Tibial artery (tissue), 4 donors: Measurements from ENCODE around the gene IVNS1ABP.

ENCODE experiments used
- DNase-seq, 2 donors: peaks; one replicate each; pipeline ENCODE4 v3.0.0-alpha.2; 2019
- H3K27ac ChIP-seq, 2 donors: fragments of 200-600 bp; sonication (generic) in 1 of 2; 1 replicate in 1 of 2; 2 replicates in 1 of 2; pipeline ENCODE4 v1.5.1; 2018 to 2019; ENCODE audit warnings: mild to moderate bottlenecking in 1 of 2
- H3K27me3 ChIP-seq, 2 donors: fragments of 200-600 bp; sonication (generic) in 1 of 2; one replicate each; pipeline versions ENCODE4 v1.5.1 to v1.6.0; 2016 to 2019
- H3K36me3 ChIP-seq, 3 donors: fragments of 200-600 bp; sonication (generic) in 2 of 3; one replicate each; pipeline ENCODE4 v1.5.1; 2016 to 2019; ENCODE audit warnings: mild to moderate bottlenecking in 2 of 3
- H3K4me1 ChIP-seq, 4 donors: fragments of 200-600 bp; sonication (generic) in 2 of 4; 1 replicate in 3 of 4; 2 replicates in 1 of 4; pipeline ENCODE4 v1.5.1; 2016 to 2019
- H3K4me3 ChIP-seq, 2 donors: fragments of 200-600 bp; sonication (generic) in 1 of 2; 1 replicate in 1 of 2; 2 replicates in 1 of 2; pipeline ENCODE4 v1.5.1; 2018 to 2019; ENCODE audit warnings: mild to moderate bottlenecking in 2 of 2
- H3K9me3 ChIP-seq, 3 donors: fragments of 200-600 bp; sonication (generic) in 1 of 3; one replicate each; pipeline ENCODE4 v1.5.1; 2016 to 2019
- intact Hi-C: fragments of 100-400 bp; cut with DNase I; formaldehyde crosslinking; loops from one replicate; pipeline ENCODE4 v1.15.0; 2023; ENCODE audit warnings: low total_unique reads
- TF ChIP-seq, protein P1 (sequence below), 2 experiments: fragments of 200-600 bp in 1 of 2; fragments of 450-650 bp in 1 of 2; IDR thresholded peaks; one replicate each; pipeline ENCODE4 v1.5.1; 2017 to 2019; ENCODE audit warnings: antibody characterized with exemption in 2 of 2, mild to moderate bottlenecking in 1 of 2, moderate library complexity in 1 of 2

The IVNS1ABP gene

DNA sequence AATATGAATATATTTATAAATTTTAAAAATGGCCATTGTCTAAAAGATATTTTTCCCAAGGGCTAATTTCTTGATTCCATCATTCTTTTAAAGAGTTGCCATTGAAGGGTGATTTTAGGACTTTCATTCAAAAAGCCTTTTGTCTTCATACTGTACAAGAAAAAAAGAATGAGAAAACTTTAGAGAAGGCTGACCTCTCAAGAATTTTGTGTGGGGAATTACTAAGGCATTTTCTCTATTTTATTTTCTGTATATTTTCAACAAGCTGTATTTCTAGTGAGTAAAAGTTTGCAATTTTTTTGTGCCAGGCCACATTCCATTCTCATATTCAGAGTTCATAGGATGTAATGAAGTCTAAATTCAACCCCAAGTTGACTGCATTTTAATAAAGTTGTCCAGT, 49.3 kb downstream of the IVNS1ABP start:
- Histone ChIP-seq H3K36me3 (peaks cover 0 to 4% (median 2%) of the 10 kb centered on the region in 3 donors), H3K27me3 (no peaks in the 10 kb centered on the region), H3K4me3 (no peak overlapping the region), H3K9me3 (no peaks in the 10 kb centered on the region), H3K27ac (no peak overlapping the region), H3K4me1 (no peaks in the 10 kb centered on the region)
- TF ChIP-seq, protein P1, sequence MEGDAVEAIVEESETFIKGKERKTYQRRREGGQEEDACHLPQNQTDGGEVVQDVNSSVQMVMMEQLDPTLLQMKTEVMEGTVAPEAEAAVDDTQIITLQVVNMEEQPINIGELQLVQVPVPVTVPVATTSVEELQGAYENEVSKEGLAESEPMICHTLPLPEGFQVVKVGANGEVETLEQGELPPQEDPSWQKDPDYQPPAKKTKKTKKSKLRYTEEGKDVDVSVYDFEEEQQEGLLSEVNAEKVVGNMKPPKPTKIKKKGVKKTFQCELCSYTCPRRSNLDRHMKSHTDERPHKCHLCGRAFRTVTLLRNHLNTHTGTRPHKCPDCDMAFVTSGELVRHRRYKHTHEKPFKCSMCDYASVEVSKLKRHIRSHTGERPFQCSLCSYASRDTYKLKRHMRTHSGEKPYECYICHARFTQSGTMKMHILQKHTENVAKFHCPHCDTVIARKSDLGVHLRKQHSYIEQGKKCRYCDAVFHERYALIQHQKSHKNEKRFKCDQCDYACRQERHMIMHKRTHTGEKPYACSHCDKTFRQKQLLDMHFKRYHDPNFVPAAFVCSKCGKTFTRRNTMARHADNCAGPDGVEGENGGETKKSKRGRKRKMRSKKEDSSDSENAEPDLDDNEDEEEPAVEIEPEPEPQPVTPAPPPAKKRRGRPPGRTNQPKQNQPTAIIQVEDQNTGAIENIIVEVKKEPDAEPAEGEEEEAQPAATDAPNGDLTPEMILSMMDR (IDR thresholded peaks at IDR 0.05) = no peak
- DNase-seq = no peak
- intact Hi-C loops = no loop called here

DNA sequence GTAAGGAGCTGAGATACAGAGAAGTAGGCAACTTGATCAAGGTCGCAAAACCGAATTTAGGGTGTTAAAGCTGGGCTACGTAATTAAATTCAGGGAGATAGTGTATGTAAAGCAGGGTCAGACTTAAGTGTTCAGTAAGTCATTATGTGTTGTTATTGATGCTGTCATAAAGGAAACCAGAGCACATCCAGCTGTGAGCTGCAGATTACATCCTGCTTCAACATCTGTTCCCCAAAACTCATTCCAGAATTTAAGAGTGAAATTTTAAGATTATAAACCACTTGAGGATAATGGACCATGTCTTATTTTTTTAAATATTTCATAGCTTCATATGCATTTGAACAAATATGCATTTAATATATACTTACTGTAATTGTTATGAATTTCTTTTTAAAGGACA, 49.7 kb downstream of the IVNS1ABP start:
- DNase-seq = no peak
- peaks cover 0 to 3% (median 0%) of the 10 kb centered on the region in 3 donors for H3K36me3 ChIP-seq
- H3K4me1 ChIP-seq = no peaks in the 10 kb centered on the region
- TF ChIP-seq, protein P1 (IDR thresholded peaks at IDR 0.05) = no peak
- no peaks in the 10 kb centered on the region for H3K9me3 ChIP-seq
- no peak overlapping the region for H3K4me3 ChIP-seq
- H3K27me3 ChIP-seq = no peaks in the 10 kb centered on the region
- H3K27ac ChIP-seq = no peak overlapping the region
- intact Hi-C loops = no loop called here

DNA sequence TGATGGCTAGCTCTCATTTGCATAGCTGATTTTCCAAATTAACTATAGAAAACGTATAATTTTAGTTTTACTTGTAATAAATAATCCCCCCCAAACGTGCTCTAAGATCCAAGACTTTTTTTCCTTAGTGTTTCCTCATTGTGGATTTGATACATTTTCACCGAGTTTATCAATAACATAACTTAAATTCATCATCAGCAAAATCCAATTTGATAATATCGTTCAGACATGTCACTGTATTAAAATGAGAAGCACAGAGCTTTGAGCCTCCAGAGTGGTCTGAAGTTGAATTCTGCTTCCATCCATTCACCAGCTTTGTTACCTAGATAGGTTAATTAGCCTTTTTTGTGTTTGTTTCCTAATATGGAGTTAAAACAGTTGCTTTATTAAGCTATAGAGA, 51.7 kb downstream of the IVNS1ABP start:
- TF ChIP-seq, protein P1 (IDR thresholded peaks at IDR 0.05) = no peak

DNA sequence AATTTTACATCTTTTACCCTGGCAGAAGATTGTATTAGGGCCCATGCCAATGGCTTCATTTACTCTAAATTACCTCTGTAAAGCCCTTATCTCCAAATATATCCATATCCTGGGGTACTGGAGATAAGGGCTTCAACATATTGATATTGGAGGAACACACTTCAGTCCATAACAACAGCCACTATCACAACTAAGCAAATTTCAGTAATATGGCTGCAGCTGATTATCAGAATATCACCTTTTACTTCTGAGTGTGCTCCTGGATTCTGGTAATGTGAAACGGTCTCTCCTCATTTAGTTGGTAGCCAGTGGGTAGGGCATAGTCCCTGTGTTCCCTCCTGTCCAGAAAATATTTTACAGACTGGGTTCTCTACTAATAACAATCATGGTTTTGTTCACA, 53.3 kb downstream of the IVNS1ABP start:
- DNase-seq = no peak
- TF ChIP-seq, protein P1 (IDR thresholded peaks at IDR 0.05) = no peak

More for the DNA sequence above, 51.7 kb downstream of the IVNS1ABP start:
- Histone ChIP-seq H3K4me3 (no peak overlapping the region), H3K4me1 (peaks cover 0 to 2% (median 0%) of the 10 kb centered on the region in 4 donors), H3K27me3 (no peaks in the 10 kb centered on the region), H3K9me3 (no peaks in the 10 kb centered on the region), H3K27ac (no peak overlapping the region), H3K36me3 (peaks cover 0 to 3% (median 0%) of the 10 kb centered on the region in 3 donors)
- intact Hi-C loops = no loop called here
- DNase-seq = no peak

DNA sequence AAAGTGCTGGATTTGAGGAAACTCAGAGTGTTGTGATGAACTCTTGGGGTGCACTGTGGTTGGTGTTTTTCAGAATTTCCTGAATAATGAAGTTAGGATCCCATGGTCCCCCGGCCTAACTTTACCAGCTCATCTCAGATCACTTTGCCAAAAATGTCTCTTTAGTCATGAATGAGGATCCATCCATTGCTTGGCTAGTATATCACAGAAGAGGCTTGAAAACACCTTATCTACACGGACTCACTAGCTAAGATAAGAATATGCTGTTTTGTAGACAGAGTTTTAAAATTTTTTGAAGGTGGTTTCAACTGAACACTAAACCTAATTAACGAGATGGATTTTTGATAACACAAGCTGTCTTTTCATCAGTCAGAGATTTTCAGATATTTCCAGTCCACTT, 53.8 kb downstream of the IVNS1ABP start:
- Histone ChIP-seq H3K27ac (no peak overlapping the region), H3K36me3 (peaks cover 0 to 3% (median 0%) of the 10 kb centered on the region in 3 donors), H3K4me3 (no peak overlapping the region), H3K27me3 (no peaks in the 10 kb centered on the region), H3K4me1 (peaks cover 0 to 15% (median 0%) of the 10 kb centered on the region in 4 donors), H3K9me3 (no peaks in the 10 kb centered on the region)
- intact Hi-C loops = no loop called here
- no peak for DNase-seq
- TF ChIP-seq, protein P1 (IDR thresholded peaks at IDR 0.05) = no peak

More for the DNA sequence above, 53.3 kb downstream of the IVNS1ABP start:
- H3K9me3 ChIP-seq = no peaks in the 10 kb centered on the region
- no peak overlapping the region for H3K4me3 ChIP-seq
- H3K36me3 ChIP-seq = peaks cover 0 to 3% (median 0%) of the 10 kb centered on the region in 3 donors
- H3K27me3 ChIP-seq = no peaks in the 10 kb centered on the region
- intact Hi-C loops = no loop called here
- peaks cover 0 to 15% (median 0%) of the 10 kb centered on the region in 4 donors for H3K4me1 ChIP-seq
- H3K27ac ChIP-seq = no peak overlapping the region

DNA sequence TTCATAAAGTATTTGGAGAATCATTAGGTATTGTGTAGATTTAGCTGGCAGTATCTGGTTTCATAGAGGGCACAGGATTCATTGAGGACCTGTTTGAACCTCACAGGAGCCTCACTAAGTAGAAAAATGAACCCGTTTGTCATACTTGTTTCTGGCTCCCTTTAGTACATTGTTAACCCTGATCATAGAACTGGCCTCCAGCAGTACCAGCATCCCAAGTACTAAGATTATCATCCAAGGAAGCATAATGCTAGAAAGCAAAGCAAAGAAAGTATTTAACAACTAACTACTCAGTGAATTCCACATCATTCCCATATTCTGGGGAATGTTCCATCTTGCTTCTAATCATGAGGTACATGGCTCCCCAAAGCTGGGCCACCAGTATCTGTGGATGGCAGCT, 54.9 kb downstream of the IVNS1ABP start:
- no peak overlapping the region for H3K27ac ChIP-seq
- TF ChIP-seq, protein P1 (IDR thresholded peaks at IDR 0.05) = no peak
- no peak overlapping the region for H3K4me3 ChIP-seq
- no peak for DNase-seq
- H3K4me1 ChIP-seq = peaks cover 0 to 15% (median 0%) of the 10 kb centered on the region in 4 donors
- H3K36me3 ChIP-seq = peaks cover 0 to 1% (median 0%) of the 10 kb centered on the region in 3 donors
- H3K9me3 ChIP-seq = no peaks in the 10 kb centered on the region
- intact Hi-C loops = no loop called here
- no peaks in the 10 kb centered on the region for H3K27me3 ChIP-seq
